PC-3 (cell line): ENCODE data around the gene SFMBT1.

Source experiments
- EZH2 ChIP-seq: fragments of 300-600 bp; sonication (generic); IDR thresholded peaks from one replicate; pipeline ENCODE4 v1.6.1; 2017; ENCODE audit warnings: antibody characterized with exemption, mild to moderate bottlenecking, low read length; ENCODE audit not compliant: unreplicated experiment
- EZH2phosphoT487 ChIP-seq: fragments of 300-600 bp; sonication (generic); IDR thresholded peaks from 2 replicates; pipeline ENCODE4 v1.6.1; 2018; ENCODE audit warnings: mild to moderate bottlenecking, antibody characterized with exemption, low read length, borderline replicate concordance
- TF ChIP-seq, protein P1 (sequence below): fragments of 300-600 bp; sonication (generic); conservative IDR thresholded peaks from 2 replicates; pipeline ENCODE4 v1.5.1; 2017; ENCODE audit warnings: antibody characterized with exemption, low read depth, mild to moderate bottlenecking, low read length

DNA sequence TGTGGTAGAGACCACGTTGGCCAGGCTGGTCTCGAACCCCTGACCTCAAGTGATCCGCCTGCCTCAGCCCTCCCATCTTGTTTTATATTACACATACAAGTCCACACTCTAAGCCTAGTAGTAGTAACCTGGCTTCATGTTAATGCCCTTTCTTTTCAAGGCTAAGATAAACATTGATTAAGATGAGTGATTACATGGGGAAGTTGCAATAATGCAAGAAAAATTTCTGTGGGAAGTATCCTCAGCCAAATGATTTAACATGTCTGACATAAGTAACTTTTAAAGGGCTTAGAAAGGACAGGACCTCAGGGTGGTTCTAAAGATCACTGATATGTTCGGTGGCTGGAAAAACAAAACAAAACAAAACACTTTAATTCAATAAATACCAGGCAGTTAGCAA, 72.1 kb downstream of the SFMBT1 start:
- TF ChIP-seq, protein P1, sequence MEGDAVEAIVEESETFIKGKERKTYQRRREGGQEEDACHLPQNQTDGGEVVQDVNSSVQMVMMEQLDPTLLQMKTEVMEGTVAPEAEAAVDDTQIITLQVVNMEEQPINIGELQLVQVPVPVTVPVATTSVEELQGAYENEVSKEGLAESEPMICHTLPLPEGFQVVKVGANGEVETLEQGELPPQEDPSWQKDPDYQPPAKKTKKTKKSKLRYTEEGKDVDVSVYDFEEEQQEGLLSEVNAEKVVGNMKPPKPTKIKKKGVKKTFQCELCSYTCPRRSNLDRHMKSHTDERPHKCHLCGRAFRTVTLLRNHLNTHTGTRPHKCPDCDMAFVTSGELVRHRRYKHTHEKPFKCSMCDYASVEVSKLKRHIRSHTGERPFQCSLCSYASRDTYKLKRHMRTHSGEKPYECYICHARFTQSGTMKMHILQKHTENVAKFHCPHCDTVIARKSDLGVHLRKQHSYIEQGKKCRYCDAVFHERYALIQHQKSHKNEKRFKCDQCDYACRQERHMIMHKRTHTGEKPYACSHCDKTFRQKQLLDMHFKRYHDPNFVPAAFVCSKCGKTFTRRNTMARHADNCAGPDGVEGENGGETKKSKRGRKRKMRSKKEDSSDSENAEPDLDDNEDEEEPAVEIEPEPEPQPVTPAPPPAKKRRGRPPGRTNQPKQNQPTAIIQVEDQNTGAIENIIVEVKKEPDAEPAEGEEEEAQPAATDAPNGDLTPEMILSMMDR: no peak
- TF ChIP-seq EZH2 (no peak), EZH2phosphoT487 (no peak)
